AG04449 (cell line): ENCODE measurements around the gene ABTB2.
"Not testable (repeated sequence)": the region's sequence is repeated elsewhere in the genome, so short reads cannot be mapped to it uniquely, and the experiment has no call there.

Source experiments
- CTCF ChIA-PET: fragments of 350-600 bp; formaldehyde crosslinking; extraction: SDS; loops from one replicate; lab custom pipeline; 2021; ENCODE audit warnings: antibody characterized with exemption; lab: Yijun Ruan, JAX
- POLR2A ChIA-PET: fragments of 400-600, 350-600 bp; formaldehyde crosslinking; extraction: SDS; loops from one replicate; lab custom pipeline; 2020; ENCODE audit warnings: antibody characterized with exemption, inconsistent platforms; lab: Yijun Ruan, JAX
- DNase-seq: peaks from one replicate; pipeline ENCODE4 v3.0.0-alpha.2; 2010; ENCODE audit warnings: low read depth, low spot score
- H3K4me3 ChIP-seq: 2 replicates; pipeline ENCODE4 v1.5.1; 2011; ENCODE audit warnings: low read depth, mild to moderate bottlenecking, control low read depth, low read length
- CTCF ChIP-seq: IDR thresholded peaks from one replicate; pipeline ENCODE4 v1.5.1; 2011; ENCODE audit warnings: mild to moderate bottlenecking, moderate library complexity, low read length, control low read depth, inconsistent platforms; ENCODE audit not compliant: insufficient read depth; ENCODE audit errors: missing control alignments

ABTB2 gene

GRCh38 chr11:34181856-34182405, 175.9 kb downstream of the ABTB2 start:
- ChIA-PET CTCF (interaction anchor here (1.1 to 13.8 kb wide), 4 partner anchors 8 to 182 kb away, joined by 3 to 258 read pairs (median 102); partner anchors contain the start of gene ABTB2), POLR2A (no interaction called here)
- no peak for DNase-seq
- TF ChIP-seq CTCF, result no peak
- no peak overlapping the region for H3K4me3 ChIP-seq

GRCh38 chr11:34181251-34181650, 176.6 kb downstream of the ABTB2 start:
- ChIA-PET POLR2A (no interaction called here), CTCF (interaction anchor here (1.2 to 13.8 kb wide), 3 partner anchors 13 to 183 kb away, joined by 3 to 258 read pairs (median 193); partner anchors contain the start of gene ABTB2)
- no peak overlapping the region for H3K4me3 ChIP-seq
- no peak for TF ChIP-seq CTCF
- DNase-seq, result no peak

DNA sequence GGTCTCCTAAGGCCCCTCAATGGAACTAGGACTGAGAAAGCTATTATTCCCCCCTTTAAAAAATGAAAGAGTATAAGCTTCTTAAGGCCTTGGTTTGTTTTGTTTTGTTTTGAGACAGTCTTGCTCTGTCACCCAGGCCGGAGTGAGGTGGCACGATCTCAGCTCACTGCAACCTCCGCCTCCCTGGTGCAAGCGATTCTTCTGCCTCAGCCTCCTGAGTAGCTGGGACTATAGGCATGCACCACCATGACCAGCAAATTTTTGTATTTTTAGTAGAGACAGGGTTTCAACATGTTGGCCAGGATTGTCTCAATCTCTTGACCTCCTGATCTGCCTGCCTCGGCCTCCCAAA, 177.0 kb downstream of the ABTB2 start:
- H3K4me3 ChIP-seq, POLR2A ChIA-PET, DNase-seq: not testable (repeated sequence)
- CTCF ChIA-PET, result interaction anchor here (1.2 to 13.8 kb wide), 4 partner anchors 13 to 184 kb away, joined by 3 to 258 read pairs (median 98); partner anchors contain the start of gene ABTB2

- no peak for TF ChIP-seq CTCF
- DNase-seq, result no peak
- ChIA-PET POLR2A (no interaction called here), CTCF (interaction anchor here (1.1 to 13.8 kb wide), 5 partner anchors 13 to 312 kb away, joined by 3 to 258 read pairs (median 6); partner anchors contain the start of gene ABTB2)
- H3K4me3 ChIP-seq, result no peak overlapping the region
Measured at GRCh38 chr11:34180040-34180813, 177.6 kb downstream of the ABTB2 start.

DNA sequence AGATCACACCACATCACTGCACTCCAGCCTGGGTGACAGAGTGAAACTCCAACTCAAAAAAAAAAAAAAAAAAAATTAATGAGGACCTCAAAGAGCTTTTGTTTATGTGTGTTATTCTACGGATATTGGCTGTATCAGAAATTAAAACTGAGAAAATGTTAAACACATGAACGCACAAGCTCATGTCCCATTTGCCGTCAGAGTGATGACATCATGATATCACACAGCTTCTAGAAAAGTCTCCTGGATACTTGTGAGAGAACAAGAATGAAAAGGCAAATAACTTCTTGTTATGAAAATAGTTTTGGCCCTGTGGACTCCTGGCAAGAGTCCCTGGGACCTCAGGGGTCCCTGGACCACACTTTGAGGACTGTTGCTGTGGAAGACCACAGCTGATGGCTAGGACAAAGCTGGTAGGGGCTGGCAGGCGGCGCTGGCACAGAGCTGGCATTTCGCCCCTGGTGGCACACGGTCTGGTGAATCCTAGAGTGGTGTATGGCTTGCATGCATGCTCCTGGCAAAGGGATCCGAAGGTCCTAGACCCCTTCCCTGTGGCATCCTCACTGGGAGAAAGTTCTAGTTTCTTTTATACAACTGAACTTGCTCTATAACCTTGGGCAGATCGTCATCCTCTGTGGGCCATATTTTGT, 178.7 kb downstream of the ABTB2 start:
- POLR2A ChIA-PET, result no interaction called here
- no peak for TF ChIP-seq CTCF
- DNase-seq, result no peak
- CTCF ChIA-PET, result interaction anchor here (0.8 to 13.8 kb wide), 6 partner anchors 8 to 314 kb away, joined by 3 to 258 read pairs (median 6); partner anchors contain the start of gene ABTB2
- H3K4me3 ChIP-seq, result no peak overlapping the region

DNA sequence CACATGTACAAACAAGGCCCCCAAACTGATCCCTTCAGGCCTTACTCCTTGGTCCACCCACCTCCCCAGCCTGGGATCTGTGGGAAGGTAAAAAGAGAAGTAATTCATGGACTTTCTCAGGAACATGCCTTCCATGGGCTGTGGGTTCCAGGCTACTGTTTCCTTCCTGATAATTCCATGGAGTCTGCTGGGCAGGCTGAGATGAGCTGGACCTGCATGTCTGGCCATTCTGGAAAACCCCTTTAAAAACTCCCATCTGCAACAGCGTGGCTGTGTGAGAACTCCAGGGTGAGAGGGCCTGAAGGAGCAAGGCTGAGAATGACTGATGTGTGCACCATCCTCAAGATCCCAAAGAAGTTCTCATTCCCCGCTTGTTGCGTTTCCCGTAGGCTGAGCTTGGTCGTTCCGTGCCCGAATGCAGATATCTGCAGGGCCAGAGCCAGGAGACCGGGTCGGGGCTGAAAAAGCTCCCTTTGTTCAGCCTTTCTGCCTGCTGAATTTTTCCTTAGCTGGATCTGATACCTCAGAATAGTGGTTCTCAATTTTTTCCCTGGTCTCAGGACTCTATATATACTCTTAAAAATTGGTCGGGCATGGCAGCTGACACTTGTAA, 179.5 kb downstream of the ABTB2 start:
- ChIA-PET CTCF (interaction anchor here (0.6 to 13.8 kb wide), 6 partner anchors 8 to 315 kb away, joined by 3 to 258 read pairs (median 6); partner anchors contain the start of gene ABTB2), POLR2A (no interaction called here)
- no peak for TF ChIP-seq CTCF
- no peak for DNase-seq
- H3K4me3 ChIP-seq, result no peak overlapping the region
